NT2/D1 (cell line): ENCODE data around the gene RAB3A.

Source experiments
- DNase-seq: peaks from one replicate; pipeline ENCODE4 v3.0.0-alpha.2; 2011; ENCODE audit warnings: low read depth, low spot score
- H3K27me3 ChIP-seq: 2 replicates; pipeline ENCODE4 v1.6.0; 2011; ENCODE audit warnings: mild to moderate bottlenecking; ENCODE audit not compliant: insufficient read length, insufficient read depth
- H3K36me3 ChIP-seq: 2 replicates; pipeline ENCODE4 v1.6.1; 2011; ENCODE audit warnings: mild to moderate bottlenecking, low read length, mixed read lengths; ENCODE audit not compliant: insufficient read depth, insufficient read length
- H3K4me1 ChIP-seq: 2 replicates; pipeline ENCODE4 v1.5.1; 2011; ENCODE audit not compliant: insufficient read depth, insufficient read length
- H3K4me3 ChIP-seq: 2 replicates; pipeline ENCODE4 v1.5.1; 2011; ENCODE audit warnings: low read depth; ENCODE audit not compliant: insufficient read length
- H3K9ac ChIP-seq: 2 replicates; pipeline ENCODE4 v1.6.0; 2011; ENCODE audit warnings: low read depth; ENCODE audit not compliant: insufficient read length
- H3K9me3 ChIP-seq: 2 replicates; pipeline ENCODE4 v1.5.1; 2011; ENCODE audit warnings: mild to moderate bottlenecking, low read length; ENCODE audit not compliant: insufficient read depth
- SUZ12 ChIP-seq: IDR thresholded peaks from 2 replicates; pipeline ENCODE4 v1.6.1; 2011; ENCODE audit not compliant: insufficient read length, insufficient read depth; ENCODE audit errors: extremely low read depth
- YY1 ChIP-seq: IDR thresholded peaks from 2 replicates; pipeline ENCODE4 v1.6.1; 2011; ENCODE audit not compliant: insufficient read length, insufficient read depth
- ZNF274 ChIP-seq: IDR thresholded peaks from 2 replicates; pipeline ENCODE4 v1.6.1; 2011; ENCODE audit warnings: mild to moderate bottlenecking, low read depth, low read length

The RAB3A gene

DNA sequence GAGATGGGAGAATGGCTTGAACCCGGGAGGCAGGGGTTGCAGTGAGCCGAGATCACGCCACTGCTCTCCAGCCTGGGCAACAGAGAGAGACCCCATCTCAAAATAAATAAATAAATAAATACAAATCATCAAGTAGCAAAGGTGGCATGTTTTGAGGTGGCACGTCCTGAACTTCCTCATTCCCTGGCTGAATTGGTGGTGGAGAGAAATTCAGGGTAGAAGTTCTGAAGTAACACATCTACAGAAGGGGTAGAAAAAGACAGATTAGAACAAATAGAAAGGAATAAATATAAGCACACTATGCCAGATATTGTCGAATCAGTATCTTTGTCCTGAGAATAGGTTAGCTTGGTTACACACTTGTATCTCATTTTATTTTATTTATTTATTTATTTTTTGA is 23.9 kb downstream of the RAB3A start:
- Histone ChIP-seq H3K9me3 (no peaks in the 10 kb centered on the region), H3K4me3 (no peak overlapping the region), H3K27me3 (no peaks in the 10 kb centered on the region), H3K9ac (no peak overlapping the region), H3K36me3 (peaks cover 17% of the 10 kb centered on the region), H3K4me1 (peaks cover 3% of the 10 kb centered on the region)
- TF ChIP-seq SUZ12 (no peak), ZNF274 (no peak), YY1 (no peak)
- no peak for DNase-seq

DNA sequence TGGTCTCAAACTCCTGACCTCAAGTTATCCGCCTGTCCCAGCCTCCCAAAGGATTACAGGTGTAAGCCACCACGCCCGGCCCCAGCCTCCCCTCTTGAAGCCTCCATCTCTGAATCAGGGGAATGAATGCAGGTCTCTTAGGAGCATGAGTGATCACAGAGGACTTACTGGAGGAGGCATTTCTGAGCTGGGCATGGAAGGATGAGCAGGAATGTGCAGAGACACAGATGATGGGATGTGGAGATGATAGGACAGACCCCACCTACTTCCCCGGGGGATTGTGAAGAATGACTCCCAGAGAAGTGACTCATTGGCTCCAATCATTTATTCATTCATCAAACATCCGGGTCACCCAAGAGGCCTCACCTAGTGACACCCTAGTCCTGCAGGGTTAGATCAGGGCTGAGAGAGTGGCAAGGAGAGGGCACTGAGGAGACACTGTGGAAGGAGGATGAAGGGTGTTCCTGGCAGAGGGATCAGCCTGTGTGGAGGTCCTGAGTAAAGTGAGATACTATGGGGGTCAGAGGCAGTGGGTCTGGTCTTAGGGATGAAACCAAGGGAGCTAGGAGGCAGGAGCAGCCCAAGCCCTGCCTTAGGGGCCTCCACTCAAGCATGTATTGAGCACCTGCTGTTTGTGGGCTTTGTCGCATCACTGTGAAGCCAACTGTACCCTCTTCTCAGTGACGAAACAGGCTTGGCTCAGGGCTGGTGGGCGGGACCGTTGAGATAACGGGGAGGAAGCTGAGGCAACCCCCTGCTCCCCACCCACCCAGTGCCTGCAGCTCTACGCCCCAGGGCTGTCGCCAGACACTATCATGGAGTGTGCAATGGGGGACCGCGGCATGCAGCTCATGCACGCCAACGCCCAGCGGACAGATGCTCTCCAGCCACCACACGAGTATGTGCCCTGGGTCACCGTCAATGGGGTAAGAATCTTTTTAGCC is 27.2 kb downstream of the RAB3A start:
- H3K9ac ChIP-seq, result no peak overlapping the region
- no peak for DNase-seq
- peaks cover 13% of the 10 kb centered on the region for H3K4me1 ChIP-seq
- no peaks in the 10 kb centered on the region for H3K9me3 ChIP-seq
- H3K27me3 ChIP-seq, result no peaks in the 10 kb centered on the region
- H3K4me3 ChIP-seq, result no peak overlapping the region
- TF ChIP-seq ZNF274, result no peak
- no peak for TF ChIP-seq SUZ12
- no peak for TF ChIP-seq YY1
- H3K36me3 ChIP-seq, result peaks cover 25% of the 10 kb centered on the region

DNA sequence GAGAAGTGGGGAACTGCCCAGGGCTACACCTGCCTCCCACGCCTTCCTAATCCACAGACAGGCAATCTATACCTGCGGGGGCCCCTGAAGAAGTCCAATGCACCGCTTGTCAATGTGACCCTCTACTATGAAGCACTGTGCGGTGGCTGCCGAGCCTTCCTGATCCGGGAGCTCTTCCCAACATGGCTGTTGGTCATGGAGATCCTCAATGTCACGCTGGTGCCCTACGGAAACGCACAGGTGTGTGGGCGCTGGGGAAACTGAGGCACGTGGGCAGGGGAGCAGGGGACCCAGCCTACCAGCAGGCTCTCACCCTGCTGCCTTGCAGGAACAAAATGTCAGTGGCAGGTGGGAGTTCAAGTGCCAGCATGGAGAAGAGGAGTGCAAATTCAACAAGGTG is 28.9 kb downstream of the RAB3A start:
- H3K9ac ChIP-seq, result peak overlapping the region; percentile 90
- TF ChIP-seq SUZ12 (no peak), ZNF274 (no peak), YY1 (no peak)
- peaks cover 13% of the 10 kb centered on the region for H3K4me1 ChIP-seq
- H3K9me3 ChIP-seq, result no peaks in the 10 kb centered on the region
- H3K4me3 ChIP-seq, result peak overlapping the region; percentile 87
- H3K27me3 ChIP-seq, result no peaks in the 10 kb centered on the region
- H3K36me3 ChIP-seq, result peaks cover 35% of the 10 kb centered on the region
- DNase-seq, result no peak

DNA sequence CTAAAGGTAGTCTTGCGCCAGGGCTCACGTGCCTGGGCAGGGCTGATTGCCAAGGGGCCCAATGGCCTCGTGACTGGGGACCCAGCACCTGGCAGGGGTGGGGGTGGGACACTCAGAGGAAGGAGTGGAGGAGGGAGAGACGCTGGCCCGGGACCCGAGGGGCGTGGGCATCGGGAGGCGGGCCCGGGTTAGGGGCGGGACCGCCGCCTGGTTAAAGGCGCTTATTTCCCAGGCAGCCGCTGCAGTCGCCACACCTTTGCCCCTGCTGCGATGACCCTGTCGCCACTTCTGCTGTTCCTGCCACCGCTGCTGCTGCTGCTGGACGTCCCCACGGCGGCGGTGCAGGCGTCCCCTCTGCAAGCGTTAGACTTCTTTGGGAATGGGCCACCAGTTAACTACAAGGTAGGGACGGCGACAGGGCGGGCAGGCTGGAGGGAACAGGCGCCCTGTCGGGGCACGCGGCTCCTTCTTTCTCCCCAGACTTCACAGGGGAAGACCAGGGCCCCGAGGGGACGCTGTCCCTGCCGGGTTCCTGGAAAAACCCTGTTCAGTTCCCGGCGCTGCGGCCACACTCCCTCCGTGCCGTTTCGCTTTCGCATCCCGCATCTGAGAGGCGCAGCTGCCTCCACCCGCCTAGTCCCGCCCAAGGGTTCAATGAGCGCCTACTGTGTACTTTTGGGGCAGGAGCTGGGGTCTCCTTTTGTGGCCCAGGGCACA is 30.1 kb downstream of the RAB3A start, which contains the start of gene IFI30:
IFI30 (plus strand) TSS at position 242 of the 717 bp plus-strand sequence; CDS start at position 271, 29 bp downstream.
- Histone ChIP-seq H3K9ac (peak within 1 kb of the TSS; percentile 90), H3K27me3 (no peaks in the 10 kb centered on the region), H3K4me3 (peak within 1 kb of the TSS; percentile 87), H3K9me3 (no peaks in the 10 kb centered on the region), H3K4me1 (peaks cover 13% of the 10 kb centered on the region), H3K36me3 (peaks cover 45% of the 10 kb centered on the region)
- TF ChIP-seq SUZ12, result no peak
- TF ChIP-seq YY1, result no peak
- no peak for TF ChIP-seq ZNF274
- DNase-seq, result no peak

DNA sequence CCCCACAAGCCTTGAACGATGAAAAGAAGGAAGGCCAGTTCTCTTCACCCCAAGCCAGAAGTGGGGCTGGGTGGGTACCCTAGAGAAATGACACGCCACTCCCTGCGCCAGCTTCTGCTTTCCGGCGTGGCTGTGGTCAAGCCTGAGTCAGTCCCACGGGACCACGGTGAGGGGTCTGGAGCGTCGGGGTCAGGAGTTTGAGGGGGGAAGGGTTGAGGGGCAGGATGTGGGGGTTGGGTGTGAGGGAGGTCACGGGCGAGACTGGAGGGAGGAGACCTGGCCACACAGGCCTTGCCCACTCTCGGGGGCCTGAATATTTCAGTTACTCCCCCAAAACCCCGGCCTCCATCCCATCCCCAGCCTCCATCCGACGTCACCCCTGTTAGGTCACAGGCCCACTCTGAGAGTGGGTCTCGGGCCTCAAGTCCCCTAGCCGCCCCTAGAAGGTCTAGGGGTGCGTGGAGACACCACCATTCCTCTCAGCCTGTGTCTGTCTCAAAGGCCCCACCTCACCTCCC is 30.7 kb downstream of the RAB3A start:
- no peaks in the 10 kb centered on the region for H3K27me3 ChIP-seq
- no peaks in the 10 kb centered on the region for H3K9me3 ChIP-seq
- no peak for DNase-seq
- peaks cover 48% of the 10 kb centered on the region for H3K36me3 ChIP-seq
- H3K4me1 ChIP-seq, result peaks cover 13% of the 10 kb centered on the region
- no peak for TF ChIP-seq ZNF274
- no peak for TF ChIP-seq SUZ12
- no peak for TF ChIP-seq YY1
- H3K4me3 ChIP-seq, result no peak overlapping the region
- H3K9ac ChIP-seq, result peak overlapping the region; percentile 90

DNA sequence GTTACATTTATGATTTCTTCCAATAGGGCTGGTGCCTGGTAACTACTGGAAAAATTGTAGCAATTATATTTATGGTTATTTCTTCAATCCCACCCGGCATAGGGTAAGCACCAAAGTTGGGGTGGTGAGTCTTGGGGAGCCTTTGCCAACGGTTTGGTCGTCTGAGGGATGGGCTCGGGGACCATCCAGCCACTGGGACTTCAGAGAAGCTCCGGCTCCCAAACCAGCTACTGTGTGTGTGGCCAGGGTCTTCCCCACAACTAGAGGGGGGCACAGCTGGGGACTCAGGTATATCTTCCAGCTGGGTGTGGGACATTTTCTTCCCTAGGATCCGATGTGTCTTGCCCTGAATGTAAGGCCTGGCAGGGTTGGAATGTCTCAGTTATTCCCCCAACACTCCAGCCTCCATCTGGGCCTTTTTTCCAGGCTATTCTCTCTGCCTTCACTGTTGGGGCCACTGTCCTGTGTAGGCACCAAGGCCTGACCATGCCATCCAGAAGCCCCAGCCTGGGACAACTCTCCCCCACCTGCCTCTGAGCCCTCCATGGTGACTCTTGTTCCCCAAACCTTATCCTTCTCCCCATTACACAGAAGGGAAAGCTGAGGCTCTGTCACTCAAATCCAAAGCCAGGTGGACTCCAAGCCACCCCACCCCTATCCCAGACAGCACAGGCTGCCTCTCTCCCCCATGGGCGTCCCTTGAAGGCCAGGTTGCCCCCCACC is 31.4 kb downstream of the RAB3A start:
- Histone ChIP-seq H3K27me3 (no peaks in the 10 kb centered on the region), H3K9ac (no peak overlapping the region), H3K9me3 (no peaks in the 10 kb centered on the region), H3K36me3 (peaks cover 50% of the 10 kb centered on the region), H3K4me1 (peaks cover 13% of the 10 kb centered on the region), H3K4me3 (no peak overlapping the region)
- TF ChIP-seq SUZ12 (no peak), ZNF274 (no peak), YY1 (no peak)
- no peak for DNase-seq
